HEK293T (cell line): ENCODE data around the gene COX7A2.
A peak's percentile ranks its signal among the peaks of the same experiment; 100 is the strongest.

ENCODE experiments used
- CTCF ChIA-PET: fragments of 350-600 bp; formaldehyde crosslinking; extraction: SDS; loops from one replicate; lab custom pipeline; 2021; ENCODE audit warnings: antibody characterized with exemption, inconsistent platforms; lab: Yijun Ruan, JAX
- POLR2A ChIA-PET: fragments of 350-600 bp; formaldehyde crosslinking; extraction: SDS; loops from one replicate; lab custom pipeline; 2020; ENCODE audit warnings: antibody characterized with exemption, inconsistent platforms; lab: Yijun Ruan, JAX
- DNase-seq: peaks from one replicate; pipeline ENCODE4 v3.0.0; 2012; ENCODE audit warnings: mixed read lengths; ENCODE audit errors: extremely low spot score
- ARNT ChIP-seq: fragments of 450-650 bp; IDR thresholded peaks from 2 replicates; pipeline ENCODE4 v1.6.1; 2017; ENCODE audit warnings: mild to moderate bottlenecking
- BHLHE40 ChIP-seq: fragments of 450-650 bp; IDR thresholded peaks from 2 replicates; pipeline ENCODE4 v1.6.1; 2016; ENCODE audit warnings: mild to moderate bottlenecking, moderate library complexity, borderline replicate concordance
- CTBP1 ChIP-seq: fragments of 450-650 bp; IDR thresholded peaks from 2 replicates; pipeline ENCODE4 v1.6.1; 2016; ENCODE audit warnings: borderline replicate concordance
- ELF4 ChIP-seq: fragments of 450-650 bp; IDR thresholded peaks from 2 replicates; pipeline ENCODE4 v1.6.1; 2017; ENCODE audit warnings: antibody characterized with exemption
- FOXA1 ChIP-seq: fragments of 450-650 bp; IDR thresholded peaks from 2 replicates; pipeline ENCODE4 v1.6.1; 2016; ENCODE audit warnings: mild to moderate bottlenecking
- FOXK2 ChIP-seq: fragments of 450-650 bp; IDR thresholded peaks from 2 replicates; pipeline ENCODE4 v1.6.1; 2016; ENCODE audit warnings: mild to moderate bottlenecking
- FOXM1 ChIP-seq: fragments of 450-650 bp; IDR thresholded peaks from 2 replicates; pipeline ENCODE4 v1.6.1; 2017; ENCODE audit warnings: mild to moderate bottlenecking, borderline replicate concordance
- HDGF ChIP-seq: fragments of 450-650 bp; IDR thresholded peaks from 2 replicates; pipeline ENCODE4 v1.6.1; 2017; ENCODE audit warnings: antibody characterized with exemption, borderline replicate concordance
- L3MBTL2 ChIP-seq: fragments of 450-650 bp; conservative IDR thresholded peaks from 2 replicates; pipeline ENCODE4 v1.6.1; 2016; ENCODE audit warnings: mild to moderate bottlenecking
- LEF1 ChIP-seq: fragments of 450-650 bp; IDR thresholded peaks from 2 replicates; pipeline ENCODE4 v1.6.1; 2017; ENCODE audit warnings: mild to moderate bottlenecking, borderline replicate concordance
- NFRKB ChIP-seq: fragments of 450-650 bp; IDR thresholded peaks from 2 replicates; pipeline ENCODE4 v1.6.1; 2016; ENCODE audit warnings: mild to moderate bottlenecking, moderate library complexity
- SP1 ChIP-seq: fragments of 450-650 bp; IDR thresholded peaks from 2 replicates; pipeline ENCODE4 v1.6.1; 2017
- SUZ12 ChIP-seq: fragments of 450-650 bp; IDR thresholded peaks from 2 replicates; pipeline ENCODE4 v1.6.1; 2016; ENCODE audit warnings: mild to moderate bottlenecking
- TARDBP ChIP-seq: fragments of 450-650 bp; IDR thresholded peaks from 2 replicates; pipeline ENCODE4 v1.6.1; 2016
- ZNF384 ChIP-seq: fragments of 450-650 bp; IDR thresholded peaks from 2 replicates; pipeline ENCODE4 v1.6.1; 2016
- TF ChIP-seq, protein P1 (sequence below): fragments of 450-650 bp; IDR thresholded peaks from 2 replicates; pipeline ENCODE4 v1.6.1; 2016

The COX7A2 gene

DNA sequence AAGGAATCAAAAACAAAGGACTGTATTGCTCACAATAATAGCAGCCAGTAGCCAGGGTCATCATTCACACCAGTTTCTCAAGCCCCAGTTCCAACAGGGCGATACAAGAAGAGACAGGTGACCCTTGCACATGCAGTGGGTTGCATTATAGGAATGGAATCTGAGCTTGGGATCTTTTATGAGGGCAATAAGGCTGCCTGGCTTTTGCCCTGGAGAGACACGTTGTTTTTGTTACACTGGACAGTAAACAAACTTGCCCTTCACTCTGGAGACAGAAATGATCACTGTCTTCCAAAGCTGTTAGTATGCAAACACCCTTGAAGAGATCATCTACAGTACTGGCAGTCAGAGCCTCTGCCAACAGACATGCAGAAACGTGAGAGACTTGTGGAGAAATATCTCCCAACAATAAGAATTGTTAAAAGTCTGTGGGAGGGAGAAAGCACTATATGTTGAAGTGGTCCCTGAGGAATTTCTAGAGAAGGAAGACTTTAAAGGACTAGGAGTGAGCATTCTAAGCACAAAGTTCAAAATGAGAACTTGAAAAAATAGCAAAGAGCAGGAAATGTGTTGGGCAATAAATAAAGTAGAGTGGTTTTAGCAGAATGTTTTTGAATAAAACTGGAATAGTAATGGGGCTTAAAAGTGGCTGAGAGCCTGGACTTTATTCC is 31.5 kb downstream of the COX7A2 start:
- DNase-seq, result no peak
- TF ChIP-seq FOXA1 (no peak), HDGF (no peak), TARDBP (no peak), LEF1 (no peak), BHLHE40 (no peak), ZNF384 (no peak), NFRKB (no peak), SUZ12 (no peak), FOXK2 (no peak)
- TF ChIP-seq, protein P1, sequence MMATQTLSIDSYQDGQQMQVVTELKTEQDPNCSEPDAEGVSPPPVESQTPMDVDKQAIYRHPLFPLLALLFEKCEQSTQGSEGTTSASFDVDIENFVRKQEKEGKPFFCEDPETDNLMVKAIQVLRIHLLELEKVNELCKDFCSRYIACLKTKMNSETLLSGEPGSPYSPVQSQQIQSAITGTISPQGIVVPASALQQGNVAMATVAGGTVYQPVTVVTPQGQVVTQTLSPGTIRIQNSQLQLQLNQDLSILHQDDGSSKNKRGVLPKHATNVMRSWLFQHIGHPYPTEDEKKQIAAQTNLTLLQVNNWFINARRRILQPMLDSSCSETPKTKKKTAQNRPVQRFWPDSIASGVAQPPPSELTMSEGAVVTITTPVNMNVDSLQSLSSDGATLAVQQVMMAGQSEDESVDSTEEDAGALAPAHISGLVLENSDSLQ, result no peak
- CTCF ChIA-PET, result interaction anchor here (0.6 to 1.9 kb wide), 11 partner anchors 9 to 1507 kb away, joined by 3 to 13 read pairs (median 3); partner anchors contain the start of gene COX7A2
- POLR2A ChIA-PET, result interaction anchor here (1.0 kb wide), 1 partner anchor 32 kb away, joined by 3 read pairs; the partner anchor contains the start of gene COX7A2

DNA sequence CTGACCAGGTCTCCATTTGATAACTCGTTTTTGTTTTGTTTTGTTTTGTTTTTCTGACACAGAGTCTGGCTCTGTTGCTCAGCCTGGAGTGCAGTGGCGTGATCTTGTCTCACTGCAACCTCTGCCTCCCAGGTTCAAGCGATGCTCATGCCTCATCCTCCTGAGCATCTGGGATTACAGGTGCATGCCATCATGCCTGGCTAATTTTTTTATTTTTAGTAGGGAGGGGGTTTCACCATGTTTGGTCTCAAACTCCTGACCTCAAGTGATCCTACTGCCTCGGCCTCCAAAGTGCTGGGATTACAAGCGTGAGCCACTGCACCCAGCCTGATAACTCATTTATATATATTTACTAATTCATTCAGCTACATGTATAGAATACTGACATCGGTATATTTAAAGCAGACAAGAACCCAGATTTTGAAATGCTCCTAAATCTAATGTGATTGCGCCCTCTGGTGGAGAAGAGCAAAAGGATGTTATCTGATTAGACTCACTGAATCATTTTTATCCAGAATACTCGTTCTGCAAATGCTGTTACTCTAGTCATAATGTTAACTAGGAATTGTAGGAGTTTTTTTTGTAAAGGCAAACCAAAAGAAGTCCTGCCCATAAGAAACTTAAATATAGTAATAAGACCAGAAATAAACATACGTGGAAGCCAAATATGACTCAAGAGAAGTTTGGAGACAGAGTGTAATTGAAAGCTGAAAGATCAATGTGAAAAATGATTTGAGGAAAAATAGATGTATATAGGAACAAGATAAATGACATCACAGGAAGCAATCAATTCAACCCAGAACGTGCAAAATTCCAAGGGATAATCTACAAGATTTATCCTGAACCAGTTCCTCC is 32.5 kb downstream of the COX7A2 start:
- TF ChIP-seq ZNF384 (peak; percentile 62; the same call in 1 of the 2 replicates), NFRKB (no peak)
- peak; percentile 38 for DNase-seq
- ChIA-PET CTCF (interaction anchor here (0.6 to 1.9 kb wide), 15 partner anchors 9 to 1506 kb away, joined by 3 to 13 read pairs (median 3); partner anchors contain the start of gene COX7A2), POLR2A (interaction anchor here (1.0 kb wide), 1 partner anchor 33 kb away, joined by 3 read pairs; the partner anchor contains the start of gene COX7A2)

DNA sequence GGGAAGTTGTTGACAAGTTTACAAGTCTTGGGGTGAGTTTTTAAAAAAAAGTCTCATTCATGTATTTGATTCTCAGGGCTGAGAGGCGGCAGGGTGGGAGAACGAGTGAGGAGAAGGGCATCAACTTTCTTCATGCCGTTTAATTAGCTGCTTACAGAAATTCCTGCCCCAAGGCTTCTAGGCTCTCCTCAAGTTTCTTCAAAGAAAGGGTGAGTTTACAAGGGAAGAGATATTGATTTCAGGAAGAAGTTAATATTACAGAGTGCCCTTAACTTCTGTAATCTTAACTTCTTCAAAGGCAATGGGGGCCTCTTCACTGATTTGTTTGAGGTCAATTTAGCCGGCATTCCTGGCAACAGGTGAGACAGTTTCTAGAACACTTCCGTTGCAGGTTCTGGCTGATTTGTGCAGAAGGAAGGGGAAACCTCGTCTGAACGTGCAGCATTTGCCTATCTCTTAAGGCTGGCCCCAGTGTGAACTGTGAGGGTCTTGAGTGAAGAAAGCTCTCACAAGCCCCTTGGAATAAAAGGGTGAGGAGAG is 34.3 kb downstream of the COX7A2 start:
- POLR2A ChIA-PET, result no interaction called here
- CTCF ChIA-PET, result interaction anchor here (0.5 to 2.2 kb wide), 22 partner anchors 8 to 1597 kb away, joined by 3 to 9 read pairs (median 3); no protein-coding TSS in a partner anchor
- DNase-seq, result no peak
- TF ChIP-seq SUZ12 (no peak), NFRKB (no peak), ELF4 (no peak), BHLHE40 (no peak), TARDBP (no peak), ZNF384 (no peak), HDGF (no peak), SP1 (no peak), L3MBTL2 (no peak), FOXK2 (no peak), FOXM1 (no peak), FOXA1 (no peak), ARNT (no peak), CTBP1 (no peak), LEF1 (no peak)
- TF ChIP-seq, protein P1, result no peak

DNA sequence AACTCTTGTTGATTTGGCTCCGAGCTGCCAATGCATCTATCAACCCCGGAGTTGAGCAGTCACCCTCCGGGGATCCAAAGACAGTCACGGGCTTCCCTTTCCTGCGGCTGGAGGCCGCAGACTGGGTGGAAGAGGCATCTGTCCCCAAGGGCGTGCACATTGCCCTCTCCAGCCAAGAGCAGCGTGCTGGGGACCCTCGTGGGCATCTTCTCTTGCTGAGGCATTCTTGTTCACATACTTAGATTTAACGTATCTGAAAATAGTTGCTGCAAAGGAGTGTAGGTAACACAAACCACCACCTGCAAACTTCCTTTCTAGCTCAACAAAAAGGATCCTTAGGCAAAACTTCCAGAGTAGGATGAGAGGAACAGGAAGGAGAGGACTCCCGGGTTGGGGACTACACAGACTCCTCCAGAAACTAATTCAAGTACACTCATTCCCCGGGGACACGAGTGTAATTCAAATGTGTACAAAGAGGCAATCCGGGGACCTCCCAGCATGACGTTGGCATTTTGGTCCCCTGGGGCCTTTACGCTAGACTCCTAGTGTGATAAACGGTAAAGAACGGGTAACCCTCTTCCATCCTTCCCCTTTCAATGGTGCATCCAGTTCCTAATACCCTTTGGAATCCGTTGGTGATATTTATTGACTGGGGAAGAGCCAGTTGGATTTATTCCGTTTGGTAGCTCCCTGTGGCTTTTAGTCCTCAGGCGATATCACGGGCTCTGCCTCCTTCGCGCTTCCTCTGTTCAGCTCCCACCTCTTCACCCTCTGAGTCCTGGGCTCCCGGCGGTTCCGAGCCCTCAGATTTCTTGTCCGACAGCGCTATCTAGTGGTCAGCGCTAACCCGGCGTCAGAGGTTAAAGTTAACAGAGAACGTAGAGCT is 35.1 kb downstream of the COX7A2 start:
- POLR2A ChIA-PET, result no interaction called here
- DNase-seq, result peak; percentile 74
- TF ChIP-seq, protein P1, result no peak
- TF ChIP-seq CTBP1, result peak; percentile 27; the same call in 1 of the 2 replicates
- CTCF ChIA-PET, result interaction anchor here (0.5 to 2.2 kb wide), 29 partner anchors 9 to 1597 kb away, joined by 3 to 9 read pairs (median 3); no protein-coding TSS in a partner anchor

DNA sequence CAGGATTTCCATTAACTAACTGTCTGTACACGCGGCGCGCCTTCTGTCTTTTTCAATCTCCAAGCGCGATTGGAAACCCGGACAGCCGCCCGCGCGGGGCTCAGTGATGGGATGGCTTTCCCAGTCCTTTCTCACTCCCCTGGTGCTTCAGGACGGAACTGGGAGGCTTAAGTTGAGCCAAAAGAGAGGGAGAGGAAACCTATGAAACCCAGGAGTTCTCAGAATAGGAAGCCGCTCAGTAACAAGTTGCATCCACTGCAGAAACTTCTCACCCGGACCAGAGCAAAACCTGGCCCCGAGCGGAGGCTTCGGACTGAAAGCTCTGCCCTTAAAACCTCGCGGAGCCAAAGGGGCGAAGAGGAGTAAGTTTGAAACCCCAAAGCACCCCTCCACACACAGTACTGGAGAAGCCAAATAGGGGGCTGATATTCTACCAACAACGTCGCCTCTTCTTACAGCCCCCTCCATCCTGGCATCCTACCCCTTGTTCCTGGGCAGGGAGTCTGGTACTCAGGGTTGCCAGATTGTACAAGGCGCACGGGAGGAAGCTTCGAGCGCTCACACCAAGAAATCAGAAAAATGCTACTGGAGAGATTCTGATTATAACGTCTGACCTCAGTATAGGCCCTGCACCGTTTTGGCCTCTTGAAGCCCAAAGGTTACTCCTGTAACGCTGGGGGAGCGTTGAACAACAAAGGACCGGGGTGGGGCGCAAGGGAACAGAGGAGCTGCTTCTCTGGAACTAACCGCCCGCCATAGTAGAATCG is 36.8 kb downstream of the COX7A2 start:
- ChIA-PET CTCF (interaction anchor here (0.7 kb wide), 1 partner anchor 307 kb away, joined by 3 read pairs; no protein-coding TSS in a partner anchor), POLR2A (no interaction called here)
- no peak for TF ChIP-seq ELF4
- no peak for TF ChIP-seq HDGF
- no peak for TF ChIP-seq FOXK2
- no peak for TF ChIP-seq LEF1
- TF ChIP-seq, protein P1, result no peak
- TF ChIP-seq ZNF384, result no peak
- TF ChIP-seq FOXA1, result no peak
- DNase-seq, result no peak
